Retina (tissue), 1 donor: Measurements from ENCODE around the gene POLE4.
A peak's percentile ranks its signal among the peaks of the same experiment; 100 is the strongest.

Source experiments
- DNase-seq: peaks from one replicate; pipeline ENCODE4 v3.0.0-alpha.2; 2016

POLE4 gene, protein sequence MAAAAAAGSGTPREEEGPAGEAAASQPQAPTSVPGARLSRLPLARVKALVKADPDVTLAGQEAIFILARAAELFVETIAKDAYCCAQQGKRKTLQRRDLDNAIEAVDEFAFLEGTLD

DNA sequence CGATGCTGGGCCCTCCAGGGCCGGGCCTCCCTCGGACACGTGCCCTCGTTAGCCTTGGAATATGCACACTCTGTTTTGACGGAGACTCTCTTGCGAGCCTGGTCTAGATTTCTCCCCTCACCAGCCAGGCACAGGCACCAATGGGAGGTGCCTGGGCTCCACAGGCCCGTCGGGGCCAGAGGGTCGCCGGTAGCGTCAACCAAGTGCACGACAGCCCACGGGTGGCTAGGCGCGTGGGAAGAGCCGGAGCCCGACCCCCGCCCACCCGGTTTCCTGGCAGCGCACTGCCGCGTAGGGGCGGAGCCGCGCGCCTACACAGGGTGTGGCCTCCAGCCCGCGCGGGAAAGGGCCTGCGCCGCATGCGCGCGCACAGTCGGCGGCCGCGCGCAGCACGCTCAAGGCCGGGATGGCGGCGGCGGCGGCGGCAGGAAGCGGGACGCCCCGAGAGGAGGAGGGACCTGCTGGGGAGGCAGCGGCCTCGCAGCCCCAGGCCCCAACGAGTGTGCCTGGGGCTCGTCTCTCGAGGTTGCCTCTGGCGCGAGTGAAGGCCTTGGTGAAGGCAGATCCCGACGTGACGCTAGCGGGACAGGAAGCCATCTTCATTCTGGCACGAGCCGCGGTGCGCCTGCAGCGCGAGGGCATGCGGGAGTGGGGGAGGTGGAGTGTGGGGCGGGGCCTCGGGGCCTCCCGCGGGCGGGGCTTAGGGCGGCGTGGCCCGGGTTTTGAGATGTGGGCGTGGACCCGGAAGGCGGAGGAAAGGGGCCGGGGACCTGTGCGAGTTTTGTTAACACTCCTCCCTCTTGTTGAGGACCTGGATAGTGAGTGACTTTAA, at the start of gene POLE4:
Gene POLE4, plus strand, starts transcription at position 370 of the 832 bp plus-strand sequence. Its CDS starts 37 bp downstream, at position 407.
- peak; percentile 96 for DNase-seq

DNA sequence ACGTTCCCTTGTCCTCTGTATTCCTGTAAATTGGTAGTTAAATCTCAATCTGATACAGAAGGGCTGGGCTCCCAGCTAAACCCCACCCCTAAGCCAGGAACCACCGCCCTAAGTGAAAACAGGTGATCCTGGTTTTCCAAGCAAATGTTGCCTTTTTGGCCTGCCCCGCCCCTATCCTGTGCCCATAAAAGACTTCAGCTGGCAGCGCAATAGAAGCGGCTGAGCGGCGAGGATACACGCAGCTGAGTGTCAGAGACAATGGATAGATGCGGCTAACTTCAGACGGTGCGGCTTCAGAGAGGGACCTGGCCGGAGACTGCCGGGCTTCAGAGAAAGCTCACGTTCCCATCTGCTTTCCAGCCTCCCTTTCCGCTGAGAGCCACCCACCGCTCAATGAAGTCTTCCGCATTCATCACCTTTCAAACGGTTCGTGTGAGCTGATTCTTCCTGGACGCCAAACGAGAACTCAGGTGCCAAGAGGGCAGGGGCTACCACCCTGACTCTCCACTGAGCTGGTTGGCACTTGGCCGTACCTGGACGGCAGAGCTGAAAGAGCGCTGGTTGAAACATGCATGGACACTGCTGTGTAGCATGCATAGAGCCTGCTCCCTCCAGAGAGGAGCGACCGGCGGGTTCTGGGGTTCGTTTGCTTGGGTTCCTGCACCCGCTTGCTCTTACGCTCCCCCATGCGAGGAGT, 49.5 kb upstream of the POLE4 start:
- DNase-seq = no peak

DNA sequence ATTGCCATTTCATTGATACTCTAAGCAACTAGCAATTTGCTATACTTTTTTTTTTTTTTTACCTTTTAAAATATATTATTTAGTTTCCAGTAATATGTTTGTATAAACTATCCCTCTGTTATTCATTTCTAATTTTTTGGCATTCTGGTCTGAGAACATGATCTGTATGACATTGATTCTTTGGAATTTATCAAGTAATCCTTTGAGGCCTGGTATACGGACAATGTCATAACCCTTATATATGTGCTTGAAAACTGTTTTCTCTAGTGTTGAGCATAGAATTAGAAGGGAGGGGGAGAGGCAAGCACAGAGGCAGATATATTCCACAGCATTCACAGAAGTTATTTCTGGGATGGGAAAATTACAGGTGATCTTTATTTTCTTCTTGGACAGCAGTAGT, 48.2 kb upstream of the POLE4 start:
- DNase-seq = no peak

DNA sequence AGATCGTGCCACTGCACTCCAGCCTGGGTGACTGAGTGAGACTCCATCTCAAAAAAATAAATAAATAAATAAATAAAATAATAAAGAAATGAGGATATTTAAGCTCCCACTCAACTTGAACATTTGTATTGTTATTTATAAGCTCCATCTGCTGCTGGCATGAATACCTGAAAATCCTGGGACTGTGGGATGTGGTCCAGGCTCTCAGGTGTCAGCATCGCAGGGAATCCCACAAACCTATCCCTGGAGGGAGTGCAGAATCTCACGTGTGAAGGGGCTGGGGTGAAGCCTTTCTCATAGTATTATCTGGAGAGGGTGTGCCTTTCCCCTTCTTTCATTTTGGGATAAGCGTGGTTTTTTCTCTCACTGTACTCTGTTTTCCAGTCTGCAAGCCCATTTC, 47.4 kb upstream of the POLE4 start:
- no peak for DNase-seq

DNA sequence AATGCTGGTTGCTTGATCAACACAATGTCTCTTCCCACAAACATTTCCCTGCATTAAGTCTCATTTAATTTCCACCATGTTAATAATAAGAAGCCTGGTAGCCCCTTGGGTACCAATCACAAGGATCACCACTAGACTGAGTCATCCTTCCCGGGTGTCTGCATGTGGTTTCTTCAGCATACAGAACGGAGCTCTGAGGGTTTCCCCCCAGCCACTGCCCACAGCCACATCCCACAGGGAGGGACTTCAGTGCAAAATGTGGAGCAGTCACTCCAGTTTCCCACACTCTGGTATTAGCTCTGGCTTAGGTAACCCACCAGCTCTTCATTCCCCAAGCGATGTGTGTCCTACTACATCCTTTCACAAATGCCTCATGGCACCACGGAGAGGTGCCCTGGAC, 42.7 kb upstream of the POLE4 start:
- DNase-seq = no peak

DNA sequence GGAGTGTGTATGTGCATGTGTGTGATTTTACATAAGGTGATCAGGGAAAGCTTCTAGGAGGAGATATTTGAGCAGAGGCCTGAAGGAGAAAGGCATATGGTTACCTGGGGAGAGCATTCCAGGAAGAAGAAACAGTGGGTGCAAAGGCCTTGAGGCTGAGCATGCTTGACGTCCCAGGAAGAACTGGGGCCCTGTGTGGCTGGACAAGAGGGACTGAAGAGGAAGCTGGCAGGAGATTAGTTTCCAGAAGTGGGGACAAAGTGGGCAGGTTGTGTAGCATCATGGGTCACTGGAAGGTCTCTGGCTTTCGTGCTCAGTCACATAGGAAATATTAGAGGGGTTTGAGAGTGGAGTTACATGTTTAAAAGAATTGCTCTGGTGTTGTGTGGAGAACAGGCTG, 42.0 kb upstream of the POLE4 start:
- no peak for DNase-seq

DNA sequence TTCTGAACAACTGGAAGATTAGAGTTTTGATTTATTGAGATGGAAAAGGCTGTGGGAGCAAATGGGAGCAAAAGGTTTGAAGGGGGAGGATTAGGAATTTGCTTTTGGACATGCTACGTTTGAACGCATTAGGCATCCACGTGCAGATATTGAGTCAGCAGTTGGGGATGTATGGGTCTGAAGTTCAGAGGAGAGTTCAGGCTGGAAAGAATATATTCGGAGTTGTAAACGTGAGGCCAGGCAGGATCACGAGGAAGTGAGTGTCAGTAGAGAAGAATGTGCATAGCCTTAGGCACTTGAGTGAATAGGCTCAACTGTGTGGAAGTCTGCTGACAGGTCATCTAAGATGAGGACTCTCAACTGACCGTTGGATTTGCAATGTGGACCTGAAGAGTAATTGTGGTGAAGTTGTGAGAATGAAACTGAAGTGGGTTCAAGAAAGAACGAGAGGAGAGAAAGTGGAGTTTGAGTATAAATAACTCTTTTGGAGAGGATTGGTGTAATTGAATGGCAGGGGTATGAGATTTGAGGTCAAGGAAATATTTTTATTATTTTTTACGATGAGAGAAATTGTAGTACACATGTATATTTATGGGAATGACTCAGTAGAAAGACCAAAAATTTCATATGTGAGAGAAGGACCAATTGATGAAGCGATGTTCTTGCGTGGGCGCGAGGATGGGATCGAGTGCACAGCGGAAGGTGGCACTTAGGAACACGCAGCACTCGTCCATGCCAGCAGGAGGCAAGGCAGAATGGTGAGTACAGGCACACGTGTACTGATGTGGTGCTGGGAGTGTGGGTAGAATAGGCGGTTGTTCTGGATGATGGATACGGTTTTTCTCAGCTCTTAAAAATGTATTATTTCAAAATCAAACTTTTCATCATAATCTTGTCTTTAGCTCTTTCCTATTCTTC, 40.5 kb upstream of the POLE4 start:
- no peak for DNase-seq

DNA sequence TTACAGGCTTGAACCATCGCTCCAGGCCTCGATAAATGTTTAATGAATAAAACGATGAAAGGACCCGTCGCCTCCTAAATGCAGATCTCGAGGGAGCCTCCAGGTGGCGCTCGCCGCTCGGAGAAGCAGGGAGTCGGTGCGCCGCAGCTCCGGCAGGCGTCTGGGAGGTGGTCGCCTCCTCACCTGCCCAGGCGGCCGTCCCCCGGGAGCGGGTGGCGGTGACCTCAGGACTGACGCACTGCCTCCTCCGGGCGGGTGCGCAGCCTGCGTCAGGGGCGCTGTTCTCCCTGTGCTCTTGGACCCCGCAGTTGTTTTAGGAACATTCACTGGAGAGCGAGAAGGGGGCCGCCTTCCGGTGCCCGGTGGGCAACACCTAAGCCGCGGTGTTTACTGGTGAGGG, 38.6 kb upstream of the POLE4 start:
- DNase-seq = peak; percentile 87

DNA sequence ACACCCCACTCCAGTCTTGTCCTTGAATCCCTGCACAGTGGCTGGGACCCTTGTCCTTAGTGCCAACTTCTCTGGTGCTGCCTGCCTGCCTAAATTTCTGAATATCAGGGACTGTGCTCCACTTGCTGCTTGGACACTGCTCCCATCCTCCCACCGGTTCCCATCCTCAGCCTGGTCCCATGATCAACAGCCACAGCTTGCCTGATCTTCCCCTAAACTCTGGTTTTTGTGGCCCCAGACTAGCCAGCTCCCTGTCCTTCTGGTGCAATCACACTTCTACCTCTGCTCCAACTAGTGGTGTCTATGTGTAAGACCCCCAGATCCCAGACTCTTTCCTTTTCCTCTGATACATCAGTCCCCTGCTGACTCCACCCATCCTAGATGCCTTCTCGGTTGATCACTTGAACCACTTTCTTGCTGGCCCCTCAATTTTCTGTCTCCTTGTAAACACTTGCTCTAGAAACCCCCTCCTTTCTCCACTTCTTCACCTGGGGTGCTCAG, 37.2 kb upstream of the POLE4 start:
- DNase-seq = no peak

DNA sequence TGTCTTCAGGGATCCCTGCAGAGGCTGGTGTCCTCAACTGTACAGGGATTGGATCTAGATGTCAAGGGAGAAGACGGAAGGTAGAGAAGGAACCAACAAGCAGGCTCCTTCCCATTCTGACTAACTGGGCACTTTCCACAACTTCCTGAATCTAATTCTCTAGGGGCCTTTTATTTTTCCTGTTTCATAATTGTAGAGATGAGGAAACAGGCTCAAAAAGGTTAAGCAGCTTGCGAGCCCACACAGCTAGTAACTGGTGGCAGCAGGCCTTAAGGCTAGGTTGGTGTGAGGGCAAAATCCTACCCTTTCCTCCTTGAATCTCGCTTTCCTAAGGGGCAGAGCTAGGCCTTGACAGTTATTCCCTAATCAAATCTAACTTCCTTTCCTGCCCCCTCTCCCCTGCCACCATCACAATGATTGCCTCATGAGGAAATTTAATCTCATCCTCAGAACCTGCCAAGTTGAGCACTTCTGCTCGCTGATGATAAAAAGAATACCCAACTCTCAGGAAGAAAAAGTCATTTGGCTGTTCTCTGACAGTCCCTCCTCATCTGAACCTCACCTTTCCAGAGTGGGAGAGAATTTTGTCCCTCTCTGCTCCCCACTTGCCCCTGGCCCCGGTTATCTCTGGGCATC, 35.7 kb upstream of the POLE4 start:
- no peak for DNase-seq

DNA sequence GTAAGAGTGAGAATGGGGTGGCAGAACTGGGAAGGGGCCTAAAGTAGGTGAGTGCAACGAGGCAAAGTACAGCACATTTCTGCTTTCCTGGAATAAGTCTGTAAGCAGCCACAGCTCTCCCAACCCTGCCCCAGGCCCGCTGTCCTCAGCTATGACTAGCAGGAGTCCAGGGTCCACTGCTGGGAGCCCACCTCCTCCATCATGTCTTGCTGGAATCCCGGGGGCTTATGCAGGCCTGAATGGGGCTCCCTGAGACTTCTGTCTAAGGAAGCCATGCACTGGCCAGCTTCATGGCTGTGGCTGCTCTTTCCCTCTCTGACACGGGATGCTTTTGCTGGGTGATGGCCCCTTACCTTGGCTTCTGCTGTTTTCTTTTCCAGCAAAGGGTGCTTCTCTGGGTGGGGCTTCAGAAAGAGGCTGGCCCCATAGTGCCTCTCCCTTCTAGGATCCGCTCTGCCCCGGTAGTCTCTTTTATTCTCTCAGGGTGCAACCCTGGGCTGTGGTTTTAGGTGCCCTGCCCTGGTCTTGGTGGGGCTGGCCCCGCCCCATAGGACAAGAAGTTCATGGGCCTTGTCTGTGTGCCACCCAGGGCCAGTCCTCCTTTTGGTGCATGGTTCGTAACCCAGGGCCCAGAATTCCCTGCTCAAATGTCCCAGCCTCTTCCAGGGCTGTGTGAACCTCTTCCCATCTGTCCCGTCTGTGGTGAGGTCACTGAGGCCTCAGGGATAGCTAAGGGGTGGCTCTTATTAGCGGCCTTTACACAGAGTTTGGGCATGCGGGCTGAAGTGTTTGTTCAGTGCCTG, 33.8 kb upstream of the POLE4 start:
- no peak for DNase-seq

DNA sequence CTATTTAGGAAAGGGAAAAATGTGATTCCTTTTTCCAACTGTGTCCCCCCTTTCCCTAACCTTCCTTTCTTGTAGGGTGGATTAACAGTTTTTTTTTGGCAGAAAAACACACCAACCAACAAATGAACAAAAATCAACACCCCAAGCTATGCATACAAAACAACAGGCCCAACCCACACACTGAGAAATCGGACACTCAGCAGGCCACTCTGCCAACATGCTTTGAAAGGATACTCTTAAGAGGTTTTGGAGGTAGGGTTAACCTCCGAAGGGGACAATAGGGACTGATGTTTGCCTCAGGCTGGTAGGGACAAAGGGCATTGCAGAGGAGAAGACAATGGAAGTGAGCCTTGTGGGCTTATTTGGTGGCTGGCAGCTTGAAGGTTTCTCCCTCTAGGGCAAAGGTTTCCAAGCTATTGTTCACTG, 33.1 kb upstream of the POLE4 start:
- DNase-seq = no peak

DNA sequence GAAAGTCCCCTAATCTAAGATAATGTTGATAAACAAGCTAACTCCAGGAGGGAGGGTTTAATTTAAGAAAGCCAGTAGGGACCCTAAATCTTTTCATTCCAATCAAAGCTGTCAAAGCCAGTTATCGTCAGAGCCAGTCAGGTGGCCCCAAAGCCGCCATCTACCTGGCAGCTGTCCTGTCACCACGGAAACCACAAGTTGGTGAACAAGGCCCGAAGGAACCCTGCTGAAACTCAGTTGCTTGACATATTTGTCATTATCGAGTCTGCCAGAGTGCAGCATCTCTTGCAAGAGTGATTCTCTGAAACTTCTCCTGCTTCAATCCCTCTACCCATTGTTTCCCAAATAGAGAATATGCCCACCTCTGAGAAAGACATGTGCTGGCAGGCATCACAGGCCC, 30.8 kb upstream of the POLE4 start:
- no peak for DNase-seq

DNA sequence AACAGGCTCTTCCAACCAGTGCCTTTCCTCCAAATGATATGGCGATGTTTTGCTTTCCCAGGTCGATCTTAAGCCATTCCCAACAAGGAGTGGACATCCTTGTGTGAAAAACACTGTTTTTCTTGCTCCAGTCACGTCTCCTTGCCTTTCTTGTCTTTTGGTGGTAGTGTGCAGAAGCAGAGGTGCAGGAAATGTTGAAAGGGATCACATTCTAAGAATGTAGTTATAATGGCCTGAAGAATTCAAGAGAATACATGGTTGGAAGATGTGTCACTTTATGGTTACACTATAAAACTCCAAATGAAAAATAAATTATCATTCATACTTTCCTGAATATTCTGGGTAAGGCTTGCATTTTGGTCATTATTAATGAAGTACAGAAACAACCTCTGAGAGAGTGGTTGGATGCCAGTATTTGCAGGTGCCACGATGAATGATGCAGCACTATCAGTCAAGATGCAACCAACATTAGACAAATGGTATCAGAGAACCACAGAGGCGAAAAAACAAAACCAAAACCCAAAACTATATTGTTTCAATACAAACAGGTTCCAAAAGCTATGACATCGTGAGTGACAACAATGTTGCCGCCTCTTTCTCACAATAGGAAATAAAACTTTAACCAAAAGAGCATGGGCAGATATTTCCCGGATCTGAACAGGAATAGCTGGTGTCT, 27.5 kb upstream of the POLE4 start:
- no peak for DNase-seq

DNA sequence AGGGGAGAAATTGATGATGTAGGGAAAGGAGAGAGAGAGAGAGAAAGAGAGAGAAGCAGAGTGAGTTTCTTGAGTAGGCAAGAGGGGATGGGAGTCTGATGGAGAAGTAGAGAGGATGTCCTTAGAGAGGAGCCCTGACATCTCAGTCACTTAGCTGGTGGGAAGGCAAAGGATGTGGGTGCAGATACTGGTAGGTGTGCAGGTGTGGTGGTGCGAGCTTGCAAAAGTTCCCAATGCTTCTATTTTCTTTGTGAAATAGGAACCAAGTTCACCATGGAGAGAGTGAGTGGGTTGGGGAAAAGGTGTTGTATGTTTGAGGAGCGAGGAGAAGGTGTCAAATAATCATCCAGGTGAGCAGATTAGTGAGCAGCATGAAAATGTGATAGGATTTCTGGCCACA, 26.5 kb upstream of the POLE4 start:
- no peak for DNase-seq

DNA sequence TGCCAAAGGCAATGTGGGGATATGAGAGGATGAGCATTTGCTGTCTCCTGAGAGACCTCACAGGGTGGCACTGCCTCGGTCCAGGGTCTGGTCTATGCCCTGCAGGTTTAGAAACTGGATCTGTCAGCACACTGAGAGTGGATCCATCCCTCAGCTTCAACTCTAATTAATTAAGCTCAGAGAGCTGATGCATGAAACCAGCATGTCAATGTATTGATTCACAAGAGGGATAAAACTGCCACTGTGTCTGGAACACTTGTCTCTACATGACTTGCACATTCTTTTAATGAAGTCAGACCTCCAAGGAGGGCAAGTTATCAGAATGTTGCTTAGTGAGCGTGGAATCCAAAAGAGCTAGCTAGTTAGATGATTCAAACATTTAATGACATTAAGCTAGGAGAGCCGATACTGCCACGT, 22.5 kb upstream of the POLE4 start:
- DNase-seq = peak; percentile 71

DNA sequence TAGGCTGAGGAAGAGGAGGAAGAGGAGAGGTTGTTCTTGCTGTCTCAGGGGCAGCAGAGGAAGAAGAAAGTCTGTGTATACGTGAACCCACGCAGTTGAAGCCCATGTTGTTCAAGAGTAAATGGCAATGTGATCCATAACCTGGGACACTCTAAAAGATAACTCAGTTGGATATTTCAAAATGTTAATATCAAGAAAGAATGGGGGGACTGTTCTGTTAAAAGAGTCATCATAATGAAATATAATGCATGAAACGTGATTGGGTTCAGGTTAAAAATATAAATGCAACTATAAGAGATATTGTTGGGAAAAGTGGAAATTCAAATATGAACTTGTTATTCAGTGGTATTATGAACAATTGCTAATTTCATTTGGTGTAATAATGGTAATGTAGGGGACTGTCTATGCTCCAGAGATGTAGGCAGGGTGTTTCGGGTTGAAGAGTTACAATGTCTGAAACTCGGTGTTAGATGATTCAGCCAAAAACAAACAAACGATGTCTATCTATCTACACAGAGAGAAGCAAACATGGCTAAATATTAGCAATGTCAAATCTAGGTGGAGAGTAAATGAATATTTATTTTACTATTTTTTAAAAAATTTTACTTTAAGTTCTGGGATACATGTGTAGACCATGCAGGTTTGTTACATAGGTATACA, 21.1 kb upstream of the POLE4 start:
- no peak for DNase-seq

DNA sequence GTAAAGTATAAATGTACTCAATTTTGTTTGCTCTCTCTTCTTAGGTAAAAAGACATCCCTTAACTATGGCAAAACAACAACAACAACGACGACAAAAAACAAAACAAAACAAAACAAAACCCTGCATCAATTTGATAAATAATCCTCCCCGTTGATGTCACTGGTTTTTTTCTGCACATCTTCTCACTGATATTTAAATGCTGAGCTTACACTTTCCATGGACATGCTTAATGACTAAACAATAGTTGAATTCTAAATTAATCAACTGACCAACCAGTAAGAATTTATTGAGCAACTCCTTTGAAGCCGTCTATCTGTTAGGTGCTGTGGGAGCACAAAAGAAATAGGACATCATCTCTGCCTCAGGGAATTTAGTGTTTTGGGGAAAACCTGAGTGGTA, 20.2 kb upstream of the POLE4 start:
- no peak for DNase-seq

DNA sequence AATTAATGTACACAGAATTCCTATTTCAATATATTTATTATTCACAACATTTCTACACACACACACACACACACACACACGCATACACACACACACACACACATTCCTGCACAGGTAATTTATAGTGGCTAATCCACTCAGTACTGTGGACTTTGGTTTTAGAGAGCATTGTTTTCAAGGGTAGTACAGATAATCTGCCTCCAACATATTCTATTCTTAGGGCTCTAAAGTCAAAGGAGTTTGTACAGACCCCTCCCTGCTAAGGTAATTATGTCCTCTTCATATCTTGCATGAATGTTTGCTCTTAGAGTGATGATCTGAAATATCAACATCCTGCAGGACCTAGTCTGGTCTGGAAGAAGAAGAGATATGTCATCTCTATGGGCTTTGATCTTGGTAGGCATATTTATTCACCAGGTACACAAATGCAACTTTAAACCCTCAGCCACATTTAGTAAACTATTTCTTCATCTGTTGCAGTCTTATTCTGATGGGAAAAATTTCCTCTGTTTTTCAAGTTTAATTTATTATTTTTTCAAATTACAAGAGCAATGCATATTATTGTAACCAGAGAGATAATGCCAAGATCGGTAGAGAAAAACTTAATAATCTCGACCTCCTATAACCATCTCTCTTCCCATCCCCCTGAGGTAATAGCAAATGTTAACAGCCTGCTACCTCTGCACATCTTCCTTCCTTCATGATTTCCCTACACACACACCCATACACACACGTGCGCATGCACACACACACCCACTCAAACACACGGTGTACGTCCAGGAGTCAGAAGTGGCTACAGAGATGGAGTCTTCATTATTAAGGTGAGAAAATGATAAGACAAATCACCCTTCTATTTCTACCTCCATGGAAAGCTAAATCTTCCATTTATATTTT, 18.3 kb upstream of the POLE4 start:
- DNase-seq = no peak
